GM18951 (cell line): ENCODE measurements around the gene MAD1L1.

Source experiments
- POLR2A ChIP-seq: IDR thresholded peaks from 4 replicates; pipeline ENCODE4 v1.6.1; 2011; ENCODE audit warnings: mild to moderate bottlenecking; ENCODE audit not compliant: insufficient read length, insufficient read depth; ENCODE audit errors: extremely low read depth
- in situ Hi-C: fragments of 300-500 bp; cut with MboI; formaldehyde crosslinking; loops from one replicate; pipeline ENCODE4 v1.12.0; 2022; ENCODE audit warnings: low sequenced_read_pairs, mixed read lengths, inconsistent platforms; ENCODE audit not compliant: unreplicated experiment

The MAD1L1 gene

GRCh38 chr7:2205036-2205780 lies 27.5 kb downstream of the MAD1L1 start:
- no peak for TF ChIP-seq POLR2A
- in situ Hi-C loops: no loop called here

- TF ChIP-seq POLR2A: no peak
- in situ Hi-C loops: no loop called here
These were observed 28.3 kb downstream of the MAD1L1 start for GRCh38 chr7:2204446-2204845.

- in situ Hi-C loops: no loop called here
- TF ChIP-seq POLR2A: no peak
These were observed 28.9 kb downstream of the MAD1L1 start for GRCh38 chr7:2203766-2204300.

GRCh38 chr7:2202901-2203765 lies 29.6 kb downstream of the MAD1L1 start:
- in situ Hi-C loops: no loop called here
- no peak for TF ChIP-seq POLR2A

- TF ChIP-seq POLR2A: no peak
- in situ Hi-C loops: no loop called here
These were observed 30.4 kb downstream of the MAD1L1 start for GRCh38 chr7:2202361-2202761.

- in situ Hi-C loops: no loop called here
- TF ChIP-seq POLR2A: no peak
These were observed 30.9 kb downstream of the MAD1L1 start for GRCh38 chr7:2201686-2202360.

GRCh38 chr7:2201128-2201527 lies 31.6 kb downstream of the MAD1L1 start:
- in situ Hi-C loops: no loop called here
- TF ChIP-seq POLR2A: no peak

- in situ Hi-C loops: no loop called here
- TF ChIP-seq POLR2A: no peak
These were observed 32.2 kb downstream of the MAD1L1 start for GRCh38 chr7:2200584-2200980.

- in situ Hi-C loops: no loop called here
- no peak for TF ChIP-seq POLR2A
These were observed 32.7 kb downstream of the MAD1L1 start for GRCh38 chr7:2199956-2200583.

- in situ Hi-C loops: no loop called here
- no peak for TF ChIP-seq POLR2A
These were observed 33.2 kb downstream of the MAD1L1 start for GRCh38 chr7:2199528-2199927.

GRCh38 chr7:2198760-2199159 lies 34.0 kb downstream of the MAD1L1 start:
- TF ChIP-seq POLR2A: no peak
- in situ Hi-C loops: no loop called here

GRCh38 chr7:2198206-2198605 lies 34.5 kb downstream of the MAD1L1 start:
- in situ Hi-C loops: no loop called here
- TF ChIP-seq POLR2A: no peak
